Smooth muscle cell (in vitro differentiated cells): ENCODE measurements around the gene KNTC1. TPM values are rescaled to one million over a fixed set of nuclear protein-coding genes. Genes with fewer than 3 reads are reported as not detected.

Source experiments
- DNase-seq: peaks from one replicate; lab custom pipeline; 2025; ENCODE audit not compliant: unreplicated experiment; lab: John Stamatoyannopoulos, UW
- H2AFZ ChIP-seq: fragments of 200-600 bp; sonication (generic); 2 replicates; pipeline ENCODE4 v1.6.0; 2016; ENCODE audit warnings: antibody characterized with exemption, low read depth, mild to moderate bottlenecking
- H3F3A ChIP-seq: fragments of 200-600 bp; sonication (generic); 2 replicates; pipeline ENCODE4 v1.6.0; 2017; ENCODE audit warnings: antibody characterized with exemption, low read depth
- H3K27ac ChIP-seq: fragments of 200-600 bp; sonication (generic); 2 replicates; pipeline ENCODE4 v1.5.1; 2016; ENCODE audit warnings: low read depth, mild to moderate bottlenecking
- H3K27me3 ChIP-seq: fragments of 200-600 bp; sonication (generic); 2 replicates; pipeline ENCODE4 v1.6.1; 2016; ENCODE audit warnings: low read depth, mild to moderate bottlenecking
- H3K36me3 ChIP-seq: fragments of 200-600 bp; sonication (generic); 2 replicates; pipeline ENCODE4 v1.5.1; 2016; ENCODE audit warnings: low read depth
- H3K4me1 ChIP-seq: fragments of 200-600 bp; sonication (generic); 2 replicates; pipeline ENCODE4 v1.5.1; 2016; ENCODE audit warnings: low read depth
- H3K4me2 ChIP-seq: fragments of 200-600 bp; sonication (generic); 2 replicates; pipeline ENCODE4 v1.6.0; 2016; ENCODE audit warnings: mild to moderate bottlenecking
- H3K4me3 ChIP-seq: fragments of 200-600 bp; sonication (generic); 2 replicates; pipeline ENCODE4 v1.5.1; 2016; ENCODE audit warnings: mild to moderate bottlenecking
- H3K79me2 ChIP-seq: fragments of 200-600 bp; sonication (generic); 2 replicates; pipeline ENCODE4 v1.6.0; 2016; ENCODE audit warnings: low read depth, mild to moderate bottlenecking
- H3K9ac ChIP-seq: fragments of 200-600 bp; sonication (generic); 2 replicates; pipeline ENCODE4 v1.6.0; 2016; ENCODE audit warnings: low read depth
- H3K9me3 ChIP-seq: fragments of 200-600 bp; sonication (generic); replicated peaks from 2 replicates; pipeline ENCODE4 v1.5.1; 2016; ENCODE audit warnings: low read depth
- H4K20me1 ChIP-seq: fragments of 200-600 bp; sonication (generic); 2 replicates; pipeline ENCODE4 v1.6.0; 2016; ENCODE audit warnings: low read depth
- WGBS: methylation state at CpG from one replicate; pipeline ENCODE4 v1.1.7; 2016; ENCODE audit warnings: low lambda C conversion rate; 5-methylcytosine and 5-hydroxymethylcytosine counted together
- polyA plus RNA-seq: library from polyadenylated mRNA; unstranded; fragments of >200 nt; fragmentation: Nextera tagmentation; extraction: Ambion mirVana; gene quantifications from 2 replicates; pipeline ENCODE4 v1.2.1, GENCODE V29; 2016
- total RNA-seq: library from RNA; depleted of rRNA; stranded (reverse); fragments of >200 nt; gene quantifications from 2 replicates; pipeline ENCODE4 v1.2.3, GENCODE V29; 2014
- TF ChIP-seq, protein P1 (sequence below): fragments of 200-600 bp; sonication (generic); IDR thresholded peaks from 2 replicates; pipeline ENCODE4 v1.5.1; 2017; ENCODE audit warnings: borderline replicate concordance, mild to moderate bottlenecking, antibody characterized with exemption; ENCODE audit not compliant: insufficient read depth, poor library complexity, severe bottlenecking

The KNTC1 gene
- total and polyA plus RNA-seq, 2 experiments from 2014 or later: 9.1 to 22.7 TPM

DNA sequence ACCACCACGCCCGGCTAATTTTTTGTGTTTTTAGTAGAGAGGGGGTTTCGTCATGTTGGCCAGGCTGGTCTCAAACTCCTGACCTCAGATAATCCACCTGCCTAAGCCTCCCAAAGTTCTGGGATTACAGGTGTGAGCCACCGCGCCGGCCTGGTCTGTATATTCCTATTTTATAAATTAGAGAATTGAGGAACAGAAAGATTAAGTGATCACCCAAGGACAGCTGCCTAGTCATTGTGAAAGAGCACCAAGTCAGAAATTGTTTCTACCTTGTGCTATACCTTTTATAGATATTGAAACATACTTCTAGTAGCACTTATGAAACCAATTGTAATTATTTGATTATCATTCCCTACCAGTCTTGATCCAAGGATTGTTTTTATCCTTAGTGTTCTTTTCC is 1.9 kb downstream of the KNTC1 start:
- Histone ChIP-seq H3K4me1 (peaks cover 22% of the 10 kb centered on the region), H3K36me3 (no peaks in the 10 kb centered on the region), H2AFZ (no peak overlapping the region), H3K27me3 (no peaks in the 10 kb centered on the region), H3K9me3 (no peaks in the 10 kb centered on the region), H4K20me1 (peaks cover 21% of the 10 kb centered on the region), H3K27ac (no peak overlapping the region), H3K4me3 (no peak overlapping the region), H3K4me2 (no peak overlapping the region), H3K9ac (no peak overlapping the region), H3F3A (peaks cover 8% of the 10 kb centered on the region), H3K79me2 (peaks cover 55% of the 10 kb centered on the region)
- 96% methylated on average over 6 of the region's 6 CpGs for WGBS
- no peak for DNase-seq
- TF ChIP-seq, protein P1, sequence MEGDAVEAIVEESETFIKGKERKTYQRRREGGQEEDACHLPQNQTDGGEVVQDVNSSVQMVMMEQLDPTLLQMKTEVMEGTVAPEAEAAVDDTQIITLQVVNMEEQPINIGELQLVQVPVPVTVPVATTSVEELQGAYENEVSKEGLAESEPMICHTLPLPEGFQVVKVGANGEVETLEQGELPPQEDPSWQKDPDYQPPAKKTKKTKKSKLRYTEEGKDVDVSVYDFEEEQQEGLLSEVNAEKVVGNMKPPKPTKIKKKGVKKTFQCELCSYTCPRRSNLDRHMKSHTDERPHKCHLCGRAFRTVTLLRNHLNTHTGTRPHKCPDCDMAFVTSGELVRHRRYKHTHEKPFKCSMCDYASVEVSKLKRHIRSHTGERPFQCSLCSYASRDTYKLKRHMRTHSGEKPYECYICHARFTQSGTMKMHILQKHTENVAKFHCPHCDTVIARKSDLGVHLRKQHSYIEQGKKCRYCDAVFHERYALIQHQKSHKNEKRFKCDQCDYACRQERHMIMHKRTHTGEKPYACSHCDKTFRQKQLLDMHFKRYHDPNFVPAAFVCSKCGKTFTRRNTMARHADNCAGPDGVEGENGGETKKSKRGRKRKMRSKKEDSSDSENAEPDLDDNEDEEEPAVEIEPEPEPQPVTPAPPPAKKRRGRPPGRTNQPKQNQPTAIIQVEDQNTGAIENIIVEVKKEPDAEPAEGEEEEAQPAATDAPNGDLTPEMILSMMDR: no peak

DNA sequence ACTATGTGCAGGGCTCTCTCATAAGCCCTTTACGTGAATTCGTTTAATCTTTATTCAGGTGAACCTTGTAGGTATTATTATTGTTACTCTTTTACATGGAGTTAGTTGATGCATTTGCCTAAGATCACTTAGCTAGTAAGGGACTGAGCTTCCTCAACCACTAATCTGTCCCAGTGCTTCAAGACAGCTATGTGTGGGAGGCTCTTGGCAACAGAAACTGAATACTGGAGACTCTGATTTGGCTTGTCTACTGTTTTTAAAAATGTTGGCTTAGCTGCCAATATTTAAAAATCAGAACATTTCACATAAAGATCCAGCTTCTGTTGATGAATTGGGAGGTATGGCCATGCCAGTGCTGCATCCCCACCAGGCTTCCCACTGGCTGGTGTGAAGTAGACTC is 6.8 kb downstream of the KNTC1 start:
- Histone ChIP-seq H3K9me3 (no peaks in the 10 kb centered on the region), H4K20me1 (no peaks in the 10 kb centered on the region), H2AFZ (no peak overlapping the region), H3F3A (no peaks in the 10 kb centered on the region), H3K79me2 (peaks cover 21% of the 10 kb centered on the region), H3K36me3 (no peaks in the 10 kb centered on the region), H3K4me1 (no peaks in the 10 kb centered on the region), H3K9ac (no peak overlapping the region), H3K4me3 (no peak overlapping the region), H3K27ac (no peak overlapping the region), H3K27me3 (no peaks in the 10 kb centered on the region), H3K4me2 (no peak overlapping the region)
- WGBS: 99% methylated on average over 2 of the region's 2 CpGs
- TF ChIP-seq, protein P1: no peak
- no peak for DNase-seq

DNA sequence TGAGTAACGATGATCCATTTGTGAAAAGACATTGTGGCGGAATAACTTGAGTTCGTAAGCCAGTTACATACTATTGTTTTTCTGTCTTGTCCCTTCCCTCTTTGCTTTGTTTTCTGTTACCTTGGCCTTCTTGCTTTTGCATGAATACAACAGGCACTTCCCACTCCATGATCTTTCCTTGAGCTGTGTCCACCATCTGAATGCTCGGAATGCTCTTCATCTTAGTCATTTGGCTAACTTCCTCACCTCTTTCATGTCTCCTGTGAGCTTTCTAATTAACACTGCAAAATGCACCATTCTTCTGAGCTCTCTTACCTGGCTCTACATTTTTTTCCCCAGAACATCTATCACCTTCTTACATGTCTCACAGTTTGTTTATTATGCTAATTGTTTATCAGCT is 10.0 kb downstream of the KNTC1 start:
- Histone ChIP-seq H2AFZ (no peak overlapping the region), H3K9me3 (no peaks in the 10 kb centered on the region), H3K9ac (no peak overlapping the region), H3K79me2 (no peaks in the 10 kb centered on the region), H3K36me3 (no peaks in the 10 kb centered on the region), H4K20me1 (no peaks in the 10 kb centered on the region), H3F3A (no peaks in the 10 kb centered on the region), H3K4me3 (no peak overlapping the region), H3K4me2 (no peak overlapping the region), H3K27ac (no peak overlapping the region), H3K27me3 (no peaks in the 10 kb centered on the region), H3K4me1 (no peaks in the 10 kb centered on the region)
- TF ChIP-seq, protein P1: no peak
- 98% methylated on average over 4 of the region's 4 CpGs for WGBS
- DNase-seq: no peak

DNA sequence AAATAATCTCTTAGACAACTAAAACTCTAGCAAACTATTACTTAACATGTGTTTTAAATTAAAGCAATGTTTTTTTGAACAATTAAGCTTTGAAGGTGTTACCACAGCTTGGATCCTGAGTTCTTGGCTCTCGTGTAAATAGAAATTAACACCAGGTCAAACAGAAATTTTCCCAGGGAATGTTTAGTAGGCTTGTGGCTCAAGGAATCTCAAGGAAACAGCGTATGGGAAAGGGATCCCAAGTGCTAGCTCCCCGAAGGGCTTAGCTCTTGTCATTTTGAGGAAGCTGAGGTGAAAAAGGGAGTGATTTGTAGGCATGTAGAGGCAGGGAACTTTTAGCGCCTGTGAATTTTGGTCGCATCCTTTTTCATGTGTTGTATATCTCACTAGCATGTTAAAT is 11.4 kb downstream of the KNTC1 start:
- no peak overlapping the region for H3K27ac ChIP-seq
- H3K4me2 ChIP-seq: no peak overlapping the region
- no peak overlapping the region for H2AFZ ChIP-seq
- no peaks in the 10 kb centered on the region for H3K79me2 ChIP-seq
- no peaks in the 10 kb centered on the region for H4K20me1 ChIP-seq
- TF ChIP-seq, protein P1: no peak
- no peaks in the 10 kb centered on the region for H3K36me3 ChIP-seq
- H3K9ac ChIP-seq: no peak overlapping the region
- H3K4me1 ChIP-seq: no peaks in the 10 kb centered on the region
- no peaks in the 10 kb centered on the region for H3K27me3 ChIP-seq
- H3F3A ChIP-seq: no peaks in the 10 kb centered on the region
- no peak for DNase-seq
- no peak overlapping the region for H3K4me3 ChIP-seq
- WGBS: 93% methylated on average over 5 of the region's 5 CpGs
- H3K9me3 ChIP-seq: no peaks in the 10 kb centered on the region
